Measurements from ENCODE around the gene PVALB. TPM values are rescaled to one million over a fixed set of nuclear protein-coding genes. Genes with fewer than 3 reads are reported as not detected.

PVALB gene
- total RNA-seq, 1 donor from 2014 or later, result not detected

- no peak for TF ChIP-seq CTCF (conservative IDR thresholded peaks at IDR 0.05; ENCODE audit: low read depth, low read length)
- H3K4me3 ChIP-seq (ENCODE audit: low read depth, low read length), result no peak overlapping the region
- no peak for DNase-seq (ENCODE audit: low read depth)
Observed at GRCh38 chr22:36806835-36807234, 10.0 kb downstream of the PVALB start.

DNA sequence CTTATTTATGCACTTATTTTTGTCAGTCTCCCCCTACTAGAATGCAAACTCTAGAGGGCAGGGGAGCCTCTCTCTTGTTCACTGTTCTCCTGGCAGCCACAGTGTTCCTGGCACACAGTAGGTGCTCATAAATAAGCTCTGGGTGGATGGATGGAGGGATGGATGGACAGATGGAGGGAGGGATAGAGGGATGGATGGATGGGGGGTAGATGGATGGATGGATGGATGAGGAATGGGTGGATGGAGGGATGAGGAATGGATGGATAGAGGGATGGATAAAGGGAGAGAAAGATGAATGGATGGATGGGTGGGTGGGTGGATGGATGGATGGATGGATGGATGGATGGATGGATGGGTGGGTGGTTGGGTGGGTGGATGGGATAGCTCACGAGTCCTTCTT lies 13.5 kb downstream of the PVALB start:
- no peak for TF ChIP-seq CTCF (conservative IDR thresholded peaks at IDR 0.05; ENCODE audit: low read depth, low read length)

DNA sequence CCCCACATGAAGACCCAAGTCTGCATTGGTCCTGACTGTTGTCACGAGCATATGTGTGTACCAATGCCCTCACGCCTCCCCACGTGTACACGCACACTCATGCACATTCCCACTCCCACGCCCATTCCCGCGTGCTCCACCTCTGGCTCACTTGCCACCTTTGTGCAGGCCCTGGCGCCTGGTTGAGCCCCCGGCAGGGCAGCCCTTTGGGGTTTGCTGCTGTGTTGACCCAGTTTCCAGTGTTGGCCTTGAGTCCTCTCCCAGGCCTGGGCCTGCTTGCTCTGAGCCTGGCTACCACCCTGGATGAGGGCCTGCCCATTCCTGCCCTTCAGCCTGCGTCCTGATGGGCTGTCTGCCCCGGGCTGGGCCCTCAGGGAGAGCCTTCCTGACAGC lies 18.2 kb downstream of the PVALB start:
- no peak overlapping the region for H3K4me3 ChIP-seq (ENCODE audit: low read depth, low read length)

More for the DNA sequence above, 13.5 kb downstream of the PVALB start:
- DNase-seq (ENCODE audit: low read depth), result no peak
- H3K4me3 ChIP-seq (ENCODE audit: low read depth, low read length), result no peak overlapping the region

GRCh38 chr22:36797911-36798673 lies 18.7 kb downstream of the PVALB start:
- no peak for TF ChIP-seq CTCF (conservative IDR thresholded peaks at IDR 0.05; ENCODE audit: low read depth, low read length)
- no peak for DNase-seq (ENCODE audit: low read depth)
- no peak overlapping the region for H3K4me3 ChIP-seq (ENCODE audit: low read depth, low read length)

More for the DNA sequence above, 18.2 kb downstream of the PVALB start:
- TF ChIP-seq CTCF (conservative IDR thresholded peaks at IDR 0.05; ENCODE audit: low read depth, low read length), result no peak
- DNase-seq (ENCODE audit: low read depth), result no peak

GRCh38 chr22:36797374-36797773 lies 19.5 kb downstream of the PVALB start:
- no peak for TF ChIP-seq CTCF (conservative IDR thresholded peaks at IDR 0.05; ENCODE audit: low read depth, low read length)
- DNase-seq (ENCODE audit: low read depth), result no peak
- H3K4me3 ChIP-seq (ENCODE audit: low read depth, low read length), result no peak overlapping the region

GRCh38 chr22:36796552-36797175 lies 20.2 kb downstream of the PVALB start:
- TF ChIP-seq CTCF (conservative IDR thresholded peaks at IDR 0.05; ENCODE audit: low read depth, low read length), result no peak
- DNase-seq (ENCODE audit: low read depth), result no peak
- H3K4me3 ChIP-seq (ENCODE audit: low read depth, low read length), result no peak overlapping the region
